K562 (cell line): ENCODE results near the gene TIGAR. TPM values are rescaled to one million over a fixed set of nuclear protein-coding genes. Genes with fewer than 3 reads are reported as not detected.

ENCODE experiments used
- ATAC-seq: fragments of 200-7000 bp; cut with Tn5 transposase; 3 replicates; pipeline ENCODE4 v1.9.1; 2020; ENCODE audit warnings: moderate library complexity
- BruUV-seq: library from RNA; stranded (reverse); fragments of 400-500 nt; replicated peaks from 2 replicates; lab custom pipeline; 2021; lab: Mats Ljungman, UMichigan
- CTCF ChIA-PET: fragments of 300-600 bp; formaldehyde crosslinking; extraction: SDS; loops from one replicate; lab custom pipeline; 2021; ENCODE audit warnings: low intra/inter-chr PET ratio; lab: Yijun Ruan, JAX
- POLR2A ChIA-PET: fragments of 300-600, 350-650 bp; sonication (Branson Sonifier 250); formaldehyde crosslinking; extraction: SDS; loops from one replicate; lab custom pipeline; 2021; ENCODE audit warnings: antibody characterized with exemption, inconsistent platforms; lab: Yijun Ruan, JAX
- DNase-seq, 4 experiments: peaks; one replicate each; pipeline versions ENCODE4 v3.0.0 to v3.0.0-alpha.2; 2011 to 2018; ENCODE audit warnings: low spot score in 3 of 4, mixed read lengths in 3 of 4; ENCODE audit errors: extremely low read depth in 1 of 4
- FAIRE-seq: peaks from 2 replicates; lab custom pipeline; 2011; peaks lifted over from hg19 to GRCh38; lab: Jason Lieb, UNC
- H2AFZ ChIP-seq: 2 replicates; pipeline ENCODE4 v1.6.0; 2011; ENCODE audit warnings: low read depth, low read length, control low read depth, inconsistent platforms
- H3K27ac ChIP-seq: fragments of 200-600 bp; 3 replicates; pipeline ENCODE4 v1.8.0; 2011; ENCODE audit warnings: low read depth, mild to moderate bottlenecking, control low read depth, inconsistent platforms, low read length, moderate library complexity, mixed read lengths; ENCODE audit errors: extremely low read depth
- H3K27me3 ChIP-seq, 2 experiments: fragments of 300-600 bp in 1 of 2; 2 replicates in 1 of 2; 3 replicates in 1 of 2; pipeline versions ENCODE4 v1.6.0 to v1.8.0; 2011; ENCODE audit warnings: inconsistent platforms in 2 of 2, low read length in 2 of 2, mild to moderate bottlenecking in 1 of 2, mixed read lengths in 1 of 2, moderate library complexity in 1 of 2; ENCODE audit not compliant: control insufficient read depth in 2 of 2, insufficient read depth in 2 of 2
- H3K36me3 ChIP-seq: fragments of 300-600 bp; 3 replicates; pipeline ENCODE4 v1.8.0; 2011; ENCODE audit warnings: mild to moderate bottlenecking, low read length, inconsistent platforms; ENCODE audit not compliant: control insufficient read depth, insufficient read depth
- H3K4me1 ChIP-seq, 2 experiments: fragments of 200-600 bp in 1 of 2; replicated peaks in 1 of 2; 2 replicates in 1 of 2; 3 replicates in 1 of 2; pipeline versions ENCODE4 v1.5.1 to v1.8.0; 2011; ENCODE audit warnings: inconsistent platforms in 2 of 2, low read length in 2 of 2, mild to moderate bottlenecking in 1 of 2, mixed read lengths in 1 of 2, moderate library complexity in 1 of 2; ENCODE audit not compliant: control insufficient read depth in 2 of 2, insufficient read depth in 2 of 2
- H3K4me2 ChIP-seq: 2 replicates; pipeline ENCODE4 v1.6.1; 2011; ENCODE audit warnings: low read length, control low read depth, inconsistent platforms, mixed read lengths; ENCODE audit not compliant: insufficient read depth
- H3K4me3 ChIP-seq: fragments of 200-600 bp; sonication (generic), shearing (Covaris generic); 2 replicates; pipeline ENCODE4 v1.5.1; 2016; ENCODE audit warnings: control low read depth, inconsistent platforms
- H3K79me2 ChIP-seq: fragments of 200-600 bp; 3 replicates; pipeline ENCODE4 v1.8.0; 2011; ENCODE audit warnings: low read length, inconsistent platforms; ENCODE audit not compliant: control insufficient read depth, insufficient read depth
- H3K9ac ChIP-seq, 2 experiments: 2 replicates each; pipeline versions ENCODE4 v1.6.0 to v1.6.1; 2011; ENCODE audit warnings: low read depth in 2 of 2, low read length in 2 of 2, control low read depth in 1 of 2, inconsistent platforms in 1 of 2, mild to moderate bottlenecking in 1 of 2, mixed read lengths in 1 of 2; ENCODE audit not compliant: insufficient read depth in 1 of 2
- H3K9me1 ChIP-seq: one replicate; pipeline ENCODE4 v1.6.0; 2011; ENCODE audit warnings: inconsistent platforms, mild to moderate bottlenecking, low read length, moderate library complexity; ENCODE audit not compliant: control insufficient read depth, insufficient read depth
- H3K9me3 ChIP-seq: replicated peaks from 2 replicates; pipeline ENCODE4 v1.5.1; 2011; ENCODE audit warnings: low read depth, low read length, inconsistent platforms; ENCODE audit not compliant: control insufficient read depth, insufficient read depth
- H4K20me1 ChIP-seq: replicated peaks from 2 replicates; pipeline ENCODE4 v1.6.1; 2011; ENCODE audit warnings: low read length, inconsistent platforms, mixed read lengths; ENCODE audit not compliant: control insufficient read depth, insufficient read depth
- SFPQ ChIP-seq: fragments of 200-400 bp; formaldehyde crosslinking; IDR thresholded peaks from 2 replicates; pipeline ENCODE4 v1.6.1; 2017; ENCODE audit warnings: mild to moderate bottlenecking, low read depth, low read length, moderate library complexity
- SRF ChIP-seq, 2 experiments: fragments of 250-450, 450-650 bp in 1 of 2; sonication (Bioruptor Pico) in 1 of 2; sonication (generic) in 1 of 2; formaldehyde crosslinking; IDR thresholded peaks; 2 replicates each; pipeline versions ENCODE4 v1.5.0 to v1.5.1; 2020 to 2022; ENCODE audit warnings: mild to moderate bottlenecking in 1 of 2, missing genetic modification reagents in 1 of 2
- whole genome bisulfite sequencing: fragments of 100-300 bp; shearing (Covaris generic); methylation state at CpG from one replicate; pipeline ENCODE4 v1.1.6; 2016; ENCODE audit warnings: low coverage, mixed read lengths; ENCODE audit not compliant: insufficient coverage; ENCODE audit errors: missing lambda C conversion rate; 5-methylcytosine and 5-hydroxymethylcytosine counted together
- in situ Hi-C: fragments of 300-500 bp; cut with MboI; formaldehyde crosslinking; loops from 4 replicates; pipeline ENCODE4 v1.15.0; 2018; ENCODE audit warnings: inconsistent platforms, mixed read lengths
- intact Hi-C: fragments of 100-400 bp; cut with micrococcal nuclease; formaldehyde crosslinking; loops from 2 replicates; pipeline ENCODE4 v1.14.2; 2022
- polyA plus RNA-seq, 8 experiments: library from polyadenylated mRNA; depleted of rRNA in 4 of 8; stranded (reverse) in 5 of 8; unstranded in 3 of 8; fragments of >200 nt; fragmentation: Nextera tagmentation in 2 of 8; fragmentation: Illumina TruSeq in 1 of 8; extraction: Ambion mirVana in 2 of 8; extraction: Trizol in 1 of 8; gene quantifications; 2 replicates each; pipeline versions ENCODE4 v1.2.1 to v1.2.3, GENCODE V29; 2011 to 2014; ENCODE audit warnings: inconsistent platforms in 1 of 8, missing spikeins in 1 of 8
- total RNA-seq, 7 experiments: library from RNA; depleted of rRNA in 6 of 7; stranded (reverse); fragments of >200 nt in 6 of 7; fragmentation: Illumina TruSeq in 2 of 7; extraction: Trizol in 2 of 7; gene quantifications; 2 replicates each; pipeline versions ENCODE4 v1.2.1 to v1.2.3, GENCODE V29; 2011 to 2021; ENCODE audit warnings: low replicate concordance in 1 of 7

The TIGAR gene
- total and polyA plus RNA-seq, 9 of the 15 experiments (the other 6 are each of a cell fraction or from before 2014, with no cell fraction given) = 0.11 to 1.0 (median 0.53) TPM; not detected in 2

GRCh38 chr12:4327293-4327692 lies 6.3 kb downstream of the TIGAR start:
- in situ Hi-C loops = no loop called here
- BruUV-seq = no TSS peak
- WGBS = 0% methylated on average over 1 of the region's 2 CpGs

More at GRCh38 chr12:4327293-4327692, 6.3 kb downstream of the TIGAR start:
- Histone ChIP-seq H4K20me1 (no peaks in the 10 kb centered on the region), H3K9me3 (no peaks in the 10 kb centered on the region), H2AFZ (no peak overlapping the region), H3K79me2 (no peaks in the 10 kb centered on the region), H3K9me1 (no peaks in the 10 kb centered on the region), H3K4me3 (no peak overlapping the region), H3K27me3 (peaks cover 0 to 4% of the 10 kb centered on the region in 2 experiments; a peak in 1 of 5 replicates), H3K4me2 (no peak overlapping the region), H3K36me3 (no peaks in the 10 kb centered on the region)
- ATAC-seq (no peak), DNase-seq (no peak), FAIRE-seq (no peak)
- CTCF ChIA-PET = no interaction called here
- no peak for TF ChIP-seq SFPQ
- peak in 1 of 2 experiments; percentile 84; a peak in 2 of 4 replicates for TF ChIP-seq SRF (CRISPR knock-in tag; IDR thresholded peaks at IDR 0.05)
- TF ChIP-seq, all 486 proteins: peak for 1
- POLR2A ChIA-PET = no interaction called here
- Histone ChIP-seq H3K9ac (no peak overlapping the region), H3K27ac (no peak overlapping the region), H3K4me1 (no peaks in the 10 kb centered on the region)
- intact Hi-C loops = no loop called here
